Hippocampal formation (tissue), 2 donors: ENCODE data around the gene ASIC2.

Experiments
- DNase-seq, 2 donors: peaks; one replicate each; lab custom pipeline; 2025; lab: John Stamatoyannopoulos, UW

The ASIC2 gene

DNA sequence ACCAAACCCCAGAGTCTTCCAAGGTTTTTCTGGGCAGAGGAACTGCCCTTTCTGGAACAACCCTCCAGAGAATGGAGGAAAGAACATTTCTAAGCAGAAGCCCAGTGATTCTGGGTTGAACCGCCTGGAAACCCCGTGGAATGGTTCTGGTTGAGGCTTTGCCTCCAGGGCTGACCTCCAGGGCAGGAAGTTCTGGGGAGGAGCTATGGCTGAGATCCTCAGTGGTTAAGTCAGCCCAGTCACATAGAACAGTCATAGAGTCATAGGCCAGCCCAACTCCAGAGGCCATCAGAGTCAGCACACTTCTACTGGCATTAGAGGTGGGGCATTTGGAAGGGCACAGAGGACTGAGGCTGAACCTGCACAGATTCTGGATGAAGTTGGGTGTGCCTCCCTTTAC lies 235.5 kb downstream of the ASIC2 start:
- no peak for DNase-seq

DNA sequence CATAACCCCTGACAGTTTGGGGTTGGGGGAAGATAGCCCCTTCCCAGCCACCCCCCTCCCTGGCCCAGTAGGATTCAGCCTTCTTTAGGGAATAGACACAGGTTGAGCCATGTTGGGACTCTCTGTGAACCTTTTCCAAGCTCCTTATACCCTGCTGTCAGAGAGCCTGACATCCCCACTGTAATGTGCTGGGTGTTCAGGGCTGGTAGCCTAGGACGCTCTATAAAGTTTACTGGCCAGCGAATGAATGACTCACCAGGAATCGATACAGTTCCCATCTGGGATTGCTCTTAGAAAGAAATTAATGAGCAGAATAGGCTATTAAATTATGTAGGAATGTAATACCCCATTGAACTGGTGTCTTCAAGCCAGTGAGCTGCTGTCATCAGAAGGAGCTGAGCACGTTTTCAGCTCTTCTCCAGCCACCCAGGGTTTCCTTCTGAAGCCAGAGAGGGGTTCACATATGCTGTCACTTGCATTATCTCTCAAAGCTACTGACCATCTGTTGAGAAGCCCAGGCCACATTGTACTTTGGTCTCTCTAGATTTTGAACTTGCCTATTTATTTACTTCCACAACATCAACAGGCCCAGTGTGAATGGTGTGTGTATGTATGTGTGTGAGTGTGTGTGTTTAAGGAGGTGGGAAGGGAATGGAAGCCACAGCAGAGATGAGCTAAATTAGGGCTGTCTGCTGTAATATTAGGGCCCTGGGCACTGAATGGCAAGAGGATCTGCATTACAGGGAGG lies 236.5 kb downstream of the ASIC2 start:
- DNase-seq = no peak

DNA sequence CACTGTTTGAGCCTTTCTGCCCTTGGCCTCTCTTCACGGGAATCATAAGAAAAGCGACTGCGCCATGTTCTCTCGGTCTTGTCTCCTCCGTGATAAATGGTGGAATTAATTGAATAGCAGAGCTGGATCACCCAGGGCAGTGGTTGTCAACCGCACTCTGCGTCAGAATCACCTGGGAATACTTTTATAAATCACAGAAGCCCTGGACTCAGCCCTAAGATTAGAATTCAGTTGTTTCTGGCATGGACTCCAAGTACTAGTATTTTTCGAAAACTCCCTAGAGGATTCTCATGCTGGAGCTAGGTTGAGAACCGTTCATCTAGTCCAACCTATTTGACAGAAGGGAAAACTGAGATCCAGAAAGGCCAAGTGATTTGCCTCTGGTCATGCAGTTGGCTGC lies 237.3 kb downstream of the ASIC2 start:
- DNase-seq = no peak

DNA sequence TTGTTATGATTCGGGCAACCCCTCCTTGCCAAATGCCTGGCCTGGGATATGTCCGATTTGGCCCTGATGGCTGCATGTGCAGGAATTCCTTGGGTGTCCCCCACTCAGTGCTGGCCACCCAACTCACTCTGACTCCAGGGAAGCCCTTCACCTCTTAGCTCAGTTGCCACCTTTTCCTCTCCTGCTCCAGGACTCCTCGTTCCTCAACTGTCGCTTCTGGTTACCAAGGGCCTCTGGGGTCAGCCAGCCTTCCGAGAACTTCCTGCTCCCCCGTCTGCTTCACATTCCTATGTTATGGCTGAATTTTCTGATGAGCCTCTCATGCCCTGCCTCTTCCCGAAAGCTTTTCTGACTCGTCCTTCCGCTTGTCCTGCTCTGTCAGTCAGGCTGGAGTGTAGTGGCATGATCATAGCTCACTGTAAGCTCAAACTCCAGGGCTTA lies 237.9 kb downstream of the ASIC2 start:
- no peak for DNase-seq

DNA sequence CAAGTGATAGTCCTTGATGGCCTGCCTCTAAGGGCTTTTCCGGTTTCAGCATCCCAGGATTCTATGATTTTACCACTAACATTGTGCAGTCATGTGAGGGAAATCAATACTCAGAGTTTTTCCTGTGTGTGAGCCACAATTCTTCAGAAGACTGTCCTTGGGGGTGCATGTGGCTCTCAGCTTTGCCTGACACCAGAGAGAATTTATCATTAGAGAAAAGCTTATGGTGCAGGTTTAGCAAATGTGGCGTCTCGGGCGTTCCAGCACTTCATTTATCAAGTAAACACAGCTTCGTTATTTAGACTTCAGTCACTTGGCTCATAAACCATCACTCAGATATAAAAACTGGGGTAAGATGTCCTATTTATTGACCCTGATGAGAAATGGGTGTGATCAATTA lies 238.7 kb downstream of the ASIC2 start:
- no peak for DNase-seq

DNA sequence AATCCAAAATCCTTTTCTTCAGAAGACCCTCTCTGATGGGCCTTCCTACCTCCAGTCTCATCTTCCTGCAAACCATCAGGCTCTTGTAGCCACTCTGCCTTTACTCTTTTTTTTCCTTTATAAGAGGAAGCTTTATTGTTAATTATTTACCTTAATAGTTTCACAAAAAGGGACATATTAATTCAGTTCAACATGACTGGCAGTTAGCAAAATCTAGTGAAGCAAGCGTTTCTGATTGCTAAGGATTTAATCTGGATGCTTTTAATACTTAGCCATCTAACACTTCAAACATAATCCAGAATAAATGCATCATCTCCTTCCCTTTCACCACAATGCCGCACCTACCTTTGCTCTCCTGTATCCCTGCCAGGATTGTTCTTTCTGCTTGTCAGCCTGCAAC lies 239.4 kb downstream of the ASIC2 start:
- DNase-seq = no peak

DNA sequence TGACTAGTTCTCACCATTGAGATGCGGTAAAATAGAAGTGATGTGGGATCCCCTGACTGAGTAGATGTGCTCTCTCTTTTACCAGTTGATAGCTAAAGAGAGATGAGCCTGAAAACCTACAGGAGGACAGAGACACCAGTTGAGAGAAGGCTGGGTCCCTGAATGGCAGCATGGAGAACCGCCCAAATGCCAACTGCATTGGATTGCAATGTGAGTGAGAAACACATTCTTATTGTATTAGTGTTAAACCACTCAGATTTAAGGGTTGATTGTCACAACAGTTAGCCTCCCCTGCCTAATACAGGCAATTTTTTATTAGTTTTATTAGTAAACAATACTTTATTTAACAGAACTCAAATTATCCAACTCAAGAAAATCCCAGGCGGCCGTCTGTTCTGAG lies 240.2 kb downstream of the ASIC2 start:
- no peak for DNase-seq

DNA sequence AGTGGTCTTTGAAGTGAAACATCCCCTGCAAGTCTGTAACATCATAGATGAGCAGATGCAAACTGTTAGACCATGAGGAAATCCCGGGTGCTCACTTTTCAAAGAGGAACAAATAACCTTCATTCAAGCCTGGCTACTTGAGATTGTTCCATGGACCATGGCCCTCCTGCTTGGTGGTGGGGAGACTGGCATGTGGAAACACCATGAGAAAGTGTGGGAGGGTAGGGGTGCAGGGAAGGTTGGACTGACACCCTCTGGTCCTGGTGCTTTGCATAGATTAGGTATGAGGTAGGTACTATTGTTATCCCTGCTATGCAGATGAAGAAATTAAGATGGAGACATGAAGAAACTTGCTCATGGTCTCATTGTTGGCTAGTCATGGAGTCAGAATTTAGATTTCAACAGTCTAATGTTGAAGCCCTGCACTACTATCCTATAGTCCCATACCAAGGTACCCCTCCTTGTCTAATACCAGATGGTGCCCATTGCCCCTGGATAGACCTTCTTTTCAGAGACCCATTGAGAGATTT lies 242.4 kb downstream of the ASIC2 start:
- DNase-seq = no peak

DNA sequence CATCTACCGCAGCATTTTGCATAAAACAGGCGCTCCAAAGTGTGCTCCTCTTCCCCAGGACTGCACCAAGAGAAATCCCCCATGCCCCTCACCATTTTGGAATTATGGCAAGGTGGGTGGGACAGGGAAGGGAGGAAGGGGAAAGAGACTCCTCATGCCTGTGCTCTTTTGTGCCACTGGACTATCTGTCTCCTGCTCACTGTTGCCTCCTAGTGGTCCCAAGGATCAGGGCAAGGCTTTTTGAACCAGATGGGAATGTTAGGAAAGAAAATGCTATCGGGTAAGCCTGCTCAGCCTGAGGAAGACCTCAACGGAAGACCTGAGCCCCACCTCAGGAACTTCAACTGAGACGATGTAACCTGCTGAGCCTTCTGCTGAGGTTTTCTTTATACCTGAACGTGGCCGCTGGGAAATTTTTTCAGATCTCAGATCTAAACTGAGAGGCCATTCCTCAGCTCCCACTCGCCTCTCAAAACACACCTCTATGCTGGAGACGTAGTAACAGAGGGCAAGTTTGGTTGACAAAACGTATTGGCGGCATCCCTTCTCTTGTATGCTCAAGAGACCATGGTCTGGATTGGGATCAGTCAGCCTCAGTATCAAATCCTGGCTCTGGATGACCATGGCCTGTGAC lies 243.2 kb downstream of the ASIC2 start:
- DNase-seq = no peak

DNA sequence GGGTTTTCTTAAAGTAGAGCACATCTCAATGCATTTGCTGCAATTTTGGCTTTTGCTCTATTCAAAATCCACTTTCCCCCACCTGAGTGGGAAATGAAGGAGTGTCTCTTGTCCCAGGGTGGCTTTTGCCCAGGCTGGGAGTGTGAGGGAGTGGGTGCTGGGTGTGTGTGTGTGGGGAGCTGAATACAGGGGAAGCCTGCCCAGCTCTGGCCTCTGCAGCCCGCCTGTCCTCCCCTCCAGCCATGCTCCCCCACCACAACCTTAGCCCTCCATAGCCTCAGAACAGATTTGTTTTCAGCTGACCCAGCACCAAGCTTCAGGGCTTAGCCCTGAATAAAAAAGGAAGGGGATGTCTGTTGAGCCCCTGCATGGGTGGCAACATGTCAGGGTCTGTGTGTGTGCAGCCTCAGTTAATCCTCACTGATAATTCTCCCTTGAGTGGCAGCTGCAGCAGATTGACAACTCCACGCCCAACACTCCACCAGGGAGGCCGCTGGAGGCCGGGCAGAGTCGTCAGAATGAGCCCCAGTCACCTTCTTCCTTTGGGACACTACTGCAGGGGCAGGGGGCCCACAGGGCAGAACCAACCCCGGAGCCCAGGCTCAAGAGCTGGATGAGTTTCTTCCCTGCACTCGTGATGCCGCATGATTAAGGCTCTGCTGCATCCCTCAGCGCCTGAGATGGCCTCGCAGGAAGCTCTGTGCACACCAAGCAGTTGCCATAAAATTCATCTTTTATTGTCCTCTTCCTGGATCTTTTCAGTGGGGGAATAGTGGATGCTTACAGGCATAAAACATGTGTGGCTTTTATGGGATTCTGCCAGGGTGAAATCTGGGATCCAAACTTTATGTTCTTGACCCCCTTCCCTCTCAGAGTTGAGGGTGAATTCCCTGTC lies 246.5 kb downstream of the ASIC2 start:
- DNase-seq = no peak

DNA sequence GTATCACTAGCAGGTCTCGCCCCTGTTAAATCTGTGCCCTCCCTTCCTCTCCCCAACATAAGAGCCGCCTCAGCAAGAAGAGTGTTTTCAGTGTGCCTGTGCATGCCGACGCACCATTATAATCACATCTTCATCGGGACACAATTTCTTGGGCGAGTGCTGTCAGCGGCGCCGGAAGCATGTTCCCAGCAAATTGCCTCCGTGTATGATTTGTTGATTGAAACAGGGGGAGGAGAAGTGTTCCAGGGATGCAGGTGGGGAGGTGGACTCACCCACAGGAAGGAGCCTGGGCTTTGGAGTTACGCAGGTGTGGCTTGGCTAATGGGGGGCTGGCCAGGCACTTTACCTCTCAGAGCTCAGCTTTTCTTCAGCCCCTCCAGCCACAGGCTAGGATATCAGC lies 247.9 kb downstream of the ASIC2 start:
- no peak for DNase-seq

DNA sequence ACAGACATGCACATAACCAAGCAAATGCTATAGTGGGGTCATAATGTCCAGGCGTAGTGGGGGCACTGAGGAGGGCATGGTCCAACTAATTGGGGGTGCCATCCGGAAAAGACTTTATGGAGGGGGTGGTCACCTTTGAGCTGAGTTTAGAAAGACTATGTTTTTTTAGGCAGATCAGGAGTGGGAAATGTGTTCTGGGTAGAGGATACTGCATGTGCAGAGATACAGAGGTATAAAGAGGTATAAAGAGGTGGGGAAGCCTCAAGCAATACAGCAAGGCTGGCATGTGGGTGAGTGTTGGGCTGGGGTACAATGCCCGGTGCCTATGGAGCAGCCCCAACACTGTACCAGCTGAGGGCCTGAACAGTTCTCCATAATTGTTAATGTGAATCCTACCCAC lies 248.3 kb downstream of the ASIC2 start:
- DNase-seq = no peak

DNA sequence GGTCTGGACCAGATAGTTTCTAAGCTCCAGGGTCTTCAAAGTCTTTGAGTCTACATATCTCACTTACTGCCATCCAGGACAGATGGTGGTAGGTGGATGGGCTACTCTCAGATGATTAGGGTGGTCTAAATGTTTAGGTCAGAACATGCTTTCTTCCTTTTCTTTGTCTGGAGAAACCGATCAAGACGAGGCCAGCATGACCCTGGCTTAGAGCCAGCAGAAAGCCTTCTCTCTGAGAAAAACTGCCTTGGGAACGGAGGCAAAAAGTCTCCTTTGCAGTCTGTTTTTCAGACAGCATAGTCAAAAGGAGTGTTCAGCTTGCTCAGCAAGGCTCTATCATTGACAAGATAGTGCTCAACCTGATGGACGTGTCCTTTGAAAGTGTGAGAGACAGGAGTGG lies 252.6 kb downstream of the ASIC2 start:
- DNase-seq = no peak

DNA sequence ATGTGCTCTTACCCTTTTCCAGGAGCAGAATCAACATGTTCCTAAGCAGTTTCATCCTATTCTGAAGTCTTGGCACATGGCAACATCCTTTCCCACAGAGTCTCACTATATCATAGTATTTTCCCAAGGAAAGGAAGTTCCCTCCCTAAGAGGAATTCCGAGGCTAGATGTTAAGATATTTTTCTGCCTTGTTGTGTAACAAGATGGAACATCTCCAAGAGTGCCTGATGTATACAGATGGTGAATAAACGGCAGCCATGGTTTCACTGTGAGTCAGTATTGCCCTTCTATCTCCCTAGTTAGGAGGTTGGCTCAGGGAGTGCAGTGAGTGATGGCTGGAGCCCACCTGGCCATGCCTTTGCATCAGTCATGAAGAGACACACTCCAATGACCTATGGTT lies 253.2 kb downstream of the ASIC2 start:
- DNase-seq = no peak

DNA sequence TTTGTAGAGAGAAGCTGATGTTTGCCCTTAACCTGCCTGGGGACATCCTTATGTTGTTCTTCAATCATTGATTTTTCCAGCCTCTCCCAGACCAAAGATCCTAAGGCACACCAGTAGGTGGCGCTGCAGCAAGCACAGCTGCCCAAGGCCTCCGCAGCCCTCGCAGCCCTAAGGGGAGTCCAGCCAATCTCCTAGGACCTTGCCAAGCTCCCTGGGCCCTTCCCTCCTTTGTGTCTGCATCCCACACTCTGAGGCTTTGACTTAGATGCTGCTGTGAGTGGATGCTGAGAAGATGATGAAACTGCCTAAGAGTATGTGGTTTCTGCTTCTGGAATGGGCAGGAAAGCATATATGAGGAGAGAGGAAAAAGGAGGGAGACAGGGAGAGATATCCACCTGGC lies 254.4 kb downstream of the ASIC2 start:
- peak in 1 of 2 donors; percentile 5 for DNase-seq

DNA sequence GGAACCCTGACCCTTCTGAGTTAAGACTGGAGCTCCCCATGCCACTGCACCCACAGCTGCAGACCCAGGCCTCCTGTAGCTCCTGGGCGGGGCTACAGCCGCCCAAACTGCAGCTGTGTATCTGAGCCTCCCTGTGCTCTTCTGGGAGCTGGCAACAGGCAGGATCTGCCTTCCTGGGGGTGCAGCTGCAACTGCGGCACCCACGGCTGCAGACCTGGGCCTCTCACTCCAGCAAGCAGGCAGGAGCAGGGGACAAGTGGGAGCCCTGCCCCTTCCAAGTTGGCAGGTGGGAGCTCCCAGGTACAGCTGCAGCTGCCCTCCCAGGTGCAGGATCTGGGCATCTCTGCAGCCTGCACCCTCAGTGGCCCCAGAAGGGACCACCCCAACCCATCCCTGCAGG lies 259.9 kb downstream of the ASIC2 start:
- DNase-seq = no peak

DNA sequence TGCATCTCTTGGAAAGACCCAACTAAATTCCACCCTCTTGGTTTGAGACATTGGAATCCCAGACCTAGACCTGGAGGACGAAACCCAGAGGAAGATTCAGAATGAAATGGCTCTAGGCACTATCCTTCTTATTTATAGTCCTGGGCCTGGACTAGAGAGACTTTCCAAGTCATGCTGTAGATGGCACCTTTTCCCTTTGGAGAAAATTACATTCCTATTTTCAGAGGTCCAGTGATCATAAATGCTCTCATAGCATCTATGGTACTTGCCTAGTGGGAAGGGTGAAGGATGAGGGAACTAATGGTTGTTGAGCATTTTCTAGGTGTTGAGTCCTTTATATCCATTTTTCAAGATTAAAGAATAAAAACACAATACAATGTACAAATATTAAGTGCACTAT lies 264.3 kb downstream of the ASIC2 start:
- DNase-seq = no peak

DNA sequence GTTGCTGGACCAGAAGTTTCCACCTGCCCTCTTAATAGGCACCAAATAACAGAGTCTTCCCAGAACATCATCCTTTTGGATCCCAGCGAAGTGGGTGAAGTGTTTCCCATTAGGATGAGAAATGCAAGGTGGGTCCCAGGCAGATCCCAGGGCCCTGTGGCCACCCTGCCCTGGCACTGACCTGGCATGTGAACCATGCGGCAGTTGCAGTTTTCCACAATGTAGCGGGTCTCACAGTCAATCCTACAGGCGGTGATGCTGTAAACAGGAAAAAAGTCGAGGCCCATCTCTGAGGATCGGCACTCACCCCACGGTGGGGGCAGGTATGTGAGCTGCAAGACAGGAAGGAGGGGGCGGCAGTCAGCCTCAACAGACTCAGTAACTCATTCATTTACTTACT lies 265.0 kb downstream of the ASIC2 start:
- DNase-seq = no peak

DNA sequence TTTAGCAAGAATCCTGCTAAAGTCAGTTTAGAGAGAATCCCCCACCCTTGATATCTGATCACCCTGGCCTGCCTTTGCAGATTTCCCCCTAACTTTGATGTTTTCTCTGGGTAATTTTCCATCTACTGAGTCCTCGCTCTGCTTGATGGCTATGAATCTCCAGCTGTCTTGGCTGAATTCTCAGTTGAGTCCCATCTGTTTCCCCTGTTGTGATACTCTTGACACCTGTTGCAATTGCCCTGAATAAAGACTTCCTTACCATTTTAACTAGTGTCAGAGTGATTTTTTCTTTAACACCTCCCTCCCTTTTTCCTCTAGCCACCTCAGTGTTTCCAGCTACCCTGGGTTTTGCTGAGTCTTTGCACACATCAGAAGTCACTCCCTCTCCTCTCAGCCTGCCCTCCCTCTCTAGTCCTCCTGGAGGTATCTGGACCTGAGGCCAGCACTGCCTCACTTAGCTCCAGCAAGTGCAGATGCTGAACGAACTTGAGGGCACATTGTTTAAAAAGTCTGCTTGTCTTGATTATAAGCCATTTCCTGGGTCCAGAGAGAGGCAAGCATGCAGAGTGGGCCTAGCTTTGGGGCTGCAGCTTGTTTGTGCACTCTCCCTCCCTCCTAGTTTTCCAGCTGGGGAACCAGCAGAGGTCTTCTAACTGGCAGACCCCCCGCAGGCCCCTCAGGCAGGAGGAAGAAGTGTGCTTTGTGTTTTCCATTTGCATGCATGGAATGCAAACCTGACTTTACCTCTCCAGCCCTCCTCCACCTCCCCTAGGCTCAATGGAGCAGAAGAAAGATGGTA lies 268.2 kb downstream of the ASIC2 start:
- no peak for DNase-seq

DNA sequence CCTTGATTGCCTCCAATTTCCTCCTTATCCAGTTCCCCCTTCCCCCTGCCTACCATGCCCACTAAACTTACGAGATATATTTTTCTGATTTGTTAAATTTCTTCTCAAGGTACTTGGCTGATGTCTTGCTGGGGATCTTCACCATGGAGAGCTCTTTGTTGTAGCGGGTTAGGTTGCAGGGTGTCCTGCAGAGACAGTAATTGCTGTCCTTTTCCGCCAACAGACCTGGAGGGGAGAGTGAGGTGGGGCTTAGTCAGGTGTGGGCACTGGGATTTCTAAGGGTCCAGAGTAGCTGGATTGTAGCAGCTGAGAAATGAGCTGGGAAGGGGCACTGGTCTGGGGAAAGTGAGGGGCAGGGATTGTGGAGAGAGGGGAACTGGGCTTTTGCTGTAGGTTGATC lies 269.3 kb downstream of the ASIC2 start:
- DNase-seq = no peak

DNA sequence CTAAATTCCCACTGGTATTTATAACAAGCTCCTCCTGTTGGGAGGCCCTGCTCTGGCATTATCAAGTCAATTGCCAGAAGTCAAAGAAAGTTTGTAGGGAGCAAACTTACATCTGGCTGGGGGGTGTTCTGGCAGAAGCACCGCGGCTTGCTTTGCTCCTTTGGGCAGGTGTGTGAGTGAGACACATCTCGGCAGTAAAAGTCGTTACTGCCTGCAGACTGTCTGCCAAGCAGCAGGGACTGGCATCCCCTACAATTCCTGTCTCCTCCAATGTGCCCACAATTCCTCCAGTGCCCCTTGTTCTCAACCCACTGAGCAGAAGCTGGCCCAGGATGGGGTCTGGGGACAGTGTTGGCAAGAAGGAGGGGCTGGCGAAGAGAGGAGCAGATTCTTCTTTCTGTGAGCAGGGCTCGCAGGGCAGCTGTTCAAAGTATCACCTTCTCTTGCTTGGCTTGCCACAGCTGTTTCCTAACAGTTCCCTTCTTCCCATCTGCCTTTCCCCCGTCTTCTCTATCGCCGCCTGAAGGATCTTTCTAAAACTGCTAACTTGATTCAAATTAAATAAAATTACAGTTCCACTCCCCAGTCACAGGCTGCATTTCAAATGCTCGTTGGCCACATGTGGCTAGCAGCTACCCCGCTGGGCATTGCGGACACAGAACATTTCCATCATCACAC lies 271.2 kb downstream of the ASIC2 start:
- no peak for DNase-seq
